ENCODE data around the gene WBP1L.

- no peak for TF ChIP-seq CTCF (IDR thresholded peaks at IDR 0.05; ENCODE audit: insufficient read depth, low read length, poor library complexity, severe bottlenecking)
- no peak for TF ChIP-seq EZH2phosphoT487 (conservative IDR thresholded peaks at IDR 0.05; ENCODE audit: low read length)
Measured at GRCh38 chr10:102735065-102735562, 8.6 kb upstream of the WBP1L start.

Data from SU-DHL-6 (cell line).